WTC11 (cell line): ENCODE results near the gene IFT88. TPM values are rescaled to one million over a fixed set of nuclear protein-coding genes. Genes with fewer than 3 reads are reported as not detected.

Experiments
- ATAC-seq: fragments of 200-7000 bp; cut with Tn5 transposase; 2 replicates; pipeline ENCODE4 v1.10.0; 2021; ENCODE audit warnings: mild to moderate bottlenecking, moderate library complexity
- CTCF ChIA-PET: fragments of 300-600 bp; sonication (Branson Sonifier 250); formaldehyde crosslinking; loops from one replicate; lab custom pipeline; 2021; ENCODE audit warnings: antibody characterized with exemption; lab: Charles Lee
- POLR2A ChIA-PET: fragments of 350-600 bp; sonication (Branson Sonifier 250); formaldehyde crosslinking; loops from one replicate; lab custom pipeline; 2021; ENCODE audit warnings: antibody characterized with exemption; lab: Charles Lee
- DNase-seq: peaks from one replicate; pipeline ENCODE4 v3.0.0; 2021; ENCODE audit warnings: low spot score
- H3K27ac Mint-ChIP-seq: 2 replicates; pipeline ENCODE4 v1.8.0; 2021; ENCODE audit warnings: mixed read lengths
- H3K27me3 Mint-ChIP-seq: 2 replicates; pipeline ENCODE4 v1.8.0; 2021; ENCODE audit warnings: low read depth, mild to moderate bottlenecking, moderate library complexity, mixed read lengths
- H3K36me3 Mint-ChIP-seq: 2 replicates; pipeline ENCODE4 v1.8.0; 2021; ENCODE audit warnings: mixed read lengths
- H3K4me1 Mint-ChIP-seq: 2 replicates; pipeline ENCODE4 v1.8.0; 2022; ENCODE audit warnings: mixed read lengths
- H3K4me3 Mint-ChIP-seq: 2 replicates; pipeline ENCODE4 v1.8.0; 2021; ENCODE audit warnings: mild to moderate bottlenecking, moderate library complexity, mixed read lengths
- H3K9me3 Mint-ChIP-seq: 2 replicates; pipeline ENCODE4 v1.8.0; 2021; ENCODE audit warnings: mixed read lengths
- ARID4B ChIP-seq: sonication (generic); formaldehyde crosslinking; IDR thresholded peaks from 2 replicates; pipeline ENCODE4 v1.8.0; 2023; ENCODE audit warnings: missing genetic modification reagents, mild to moderate bottlenecking, borderline replicate concordance
- ATF1 ChIP-seq: sonication (generic); formaldehyde crosslinking; IDR thresholded peaks from 2 replicates; pipeline ENCODE4 v1.8.1; 2023; ENCODE audit warnings: mild to moderate bottlenecking, moderate library complexity, missing genetic modification reagents
- E2F5 ChIP-seq: sonication (generic); formaldehyde crosslinking; IDR thresholded peaks from 2 replicates; pipeline ENCODE4 v1.8.1; 2022; ENCODE audit warnings: mild to moderate bottlenecking, moderate library complexity, missing genetic modification reagents
- EMX1 ChIP-seq: fragments of 250-450 bp; sonication (Bioruptor Pico); IDR thresholded peaks from 2 replicates; pipeline ENCODE4 v1.8.0; 2021; ENCODE audit warnings: mild to moderate bottlenecking
- ERG ChIP-seq: fragments of 250-450 bp; sonication (Bioruptor Pico); IDR thresholded peaks from 2 replicates; pipeline ENCODE4 v1.8.0; 2021; ENCODE audit warnings: mild to moderate bottlenecking
- GABPB1 ChIP-seq: sonication (generic); formaldehyde crosslinking; IDR thresholded peaks from 2 replicates; pipeline ENCODE4 v1.8.1; 2023; ENCODE audit warnings: mild to moderate bottlenecking, missing genetic modification reagents
- HMGXB4 ChIP-seq: sonication (generic); formaldehyde crosslinking; IDR thresholded peaks from 2 replicates; pipeline ENCODE4 v1.8.1; 2023; ENCODE audit warnings: mild to moderate bottlenecking, moderate library complexity, missing genetic modification reagents
- KAT7 ChIP-seq: sonication (generic); formaldehyde crosslinking; IDR thresholded peaks from 2 replicates; pipeline ENCODE4 v1.8.1; 2023; ENCODE audit warnings: missing genetic modification reagents, mild to moderate bottlenecking, borderline replicate concordance
- MYBL2 ChIP-seq: sonication (generic); formaldehyde crosslinking; IDR thresholded peaks from 2 replicates; pipeline ENCODE4 v1.8.1; 2023; ENCODE audit warnings: mild to moderate bottlenecking, moderate library complexity, missing genetic modification reagents
- NFYB ChIP-seq: sonication (generic); formaldehyde crosslinking; conservative IDR thresholded peaks from 2 replicates; pipeline ENCODE4 v1.8.0; 2022; ENCODE audit warnings: low read depth, missing genetic modification reagents
- NR2C2 ChIP-seq: sonication (generic); formaldehyde crosslinking; IDR thresholded peaks from 2 replicates; pipeline ENCODE4 v1.8.0; 2022; ENCODE audit warnings: mild to moderate bottlenecking, missing genetic modification reagents
- PRDM15 ChIP-seq: sonication (generic); formaldehyde crosslinking; IDR thresholded peaks from 2 replicates; pipeline ENCODE4 v1.8.0; 2022; ENCODE audit warnings: missing genetic modification reagents
- ZBTB21 ChIP-seq: sonication (generic); formaldehyde crosslinking; IDR thresholded peaks from 2 replicates; pipeline ENCODE4 v1.8.1; 2023; ENCODE audit warnings: mild to moderate bottlenecking, missing genetic modification reagents, borderline replicate concordance
- ZNF416 ChIP-seq: fragments of 250-450 bp; sonication (Bioruptor Pico); IDR thresholded peaks from 2 replicates; pipeline ENCODE4 v1.9.0; 2021; ENCODE audit warnings: mild to moderate bottlenecking, inconsistent platforms
- ZNF423 ChIP-seq: fragments of 250-450 bp; sonication (Bioruptor Pico); IDR thresholded peaks from 2 replicates; pipeline ENCODE4 v2.1.2; 2022; ENCODE audit warnings: mild to moderate bottlenecking, moderate library complexity
- total RNA-seq: library from RNA; stranded (reverse); gene quantifications from 3 replicates; pipeline ENCODE4 v1.2.3, GENCODE V29; 2021

Gene IFT88
- total RNA-seq, 1 experiment from 2014 or later, result 6.5 TPM

- TF ChIP-seq HMGXB4 (no peak), ZNF423 (CRISPR knock-in tag) (no peak), ARID4B (CRISPR knock-in tag) (no peak), PRDM15 (CRISPR knock-in tag) (no peak)
- TF ChIP-seq, all 79 proteins: peak for 0
Observed at GRCh38 chr13:20636079-20636478, 69.1 kb downstream of the IFT88 start (continued).

- no peaks in the 10 kb centered on the region for H3K36me3 Mint-ChIP-seq
- no peaks in the 10 kb centered on the region for H3K9me3 Mint-ChIP-seq
- POLR2A ChIA-PET, result no interaction called here
- TF ChIP-seq NR2C2 (CRISPR knock-in tag) (no peak), KAT7 (no peak), GABPB1 (no peak), ZBTB21 (CRISPR knock-in tag) (no peak), ZNF416 (CRISPR knock-in tag) (no peak), ATF1 (CRISPR knock-in tag) (no peak), E2F5 (CRISPR knock-in tag) (no peak), NFYB (CRISPR knock-in tag) (no peak), EMX1 (CRISPR knock-in tag) (no peak), MYBL2 (CRISPR knock-in tag) (no peak), ERG (CRISPR knock-in tag) (no peak), ZNF423 (CRISPR knock-in tag) (no peak)
- TF ChIP-seq, all 79 proteins: peak for 0
- Mint-ChIP-seq H3K4me1 (no peaks in the 10 kb centered on the region), H3K27ac (no peak overlapping the region), H3K4me3 (no peak overlapping the region), H3K27me3 (no peaks in the 10 kb centered on the region)
- DNase-seq (no peak), ATAC-seq (no peak)
- CTCF ChIA-PET, result no interaction called here
Observed at GRCh38 chr13:20637811-20638210, 70.9 kb downstream of the IFT88 start.
